Stomach (tissue), 9 donors: ENCODE measurements around the gene EDARADD. TPM values are rescaled to one million over a fixed set of nuclear protein-coding genes. Genes with fewer than 3 reads are reported as not detected.

ENCODE experiments used
- DNase-seq, 2 donors: peaks; one replicate each; pipeline versions ENCODE4 v3.0.0 to v3.0.0-alpha.2; 2013 to 2019
- H3K27ac ChIP-seq, 5 donors: fragments of 200-600 bp in 4 of 5; sonication (generic) in 4 of 5; one replicate each; pipeline ENCODE4 v1.5.1; 2013 to 2019; ENCODE audit warnings: mild to moderate bottlenecking in 1 of 5, moderate library complexity in 1 of 5
- H3K27me3 ChIP-seq, 3 donors: fragments of 200-600 bp; sonication (generic); one replicate each; pipeline ENCODE4 v1.5.1; 2017 to 2019; ENCODE audit warnings: mixed run types in 1 of 3
- H3K36me3 ChIP-seq, 4 donors: fragments of 200-600 bp; sonication (generic); 1 replicate in 3 of 4; 2 replicates in 1 of 4; pipeline ENCODE4 v1.5.1; 2016 to 2019
- H3K4me1 ChIP-seq, 4 donors: fragments of 200-600 bp; sonication (generic); one replicate each; pipeline ENCODE4 v1.5.1; 2016 to 2019
- H3K4me3 ChIP-seq, 4 donors: fragments of 200-600 bp; sonication (generic) in 3 of 4; one replicate each; pipeline ENCODE4 v1.5.1; 2016 to 2019; ENCODE audit warnings: mild to moderate bottlenecking in 1 of 4
- H3K9me3 ChIP-seq, 4 donors: fragments of 200-600 bp; sonication (generic); one replicate each; pipeline ENCODE4 v1.5.1; 2016 to 2019
- EP300 ChIP-seq: sonication (generic); formaldehyde crosslinking; IDR thresholded peaks from one replicate; pipeline ENCODE4 v1.6.1; 2017; ENCODE audit warnings: antibody characterized with exemption
- POLR2A ChIP-seq, 4 donors: fragments of 450-650 bp; IDR thresholded peaks; one replicate each; pipeline ENCODE4 v1.6.1; 2016; ENCODE audit warnings: antibody characterized with exemption in 4 of 4, control low read depth in 2 of 4, mild to moderate bottlenecking in 1 of 4, moderate library complexity in 1 of 4
- POLR2AphosphoS5 ChIP-seq, 3 donors: sonication (generic); formaldehyde crosslinking; IDR thresholded peaks; one replicate each; pipeline ENCODE4 v1.6.1; 2016; ENCODE audit warnings: antibody characterized with exemption in 3 of 3
- WGBS, 5 donors: extraction: QIAGEN DNeasy Blood & Tissue Kit in 3 of 5; methylation state at CpG; one replicate each; pipeline versions ENCODE4 v1.1.5 to v1.1.7; 2013 to 2018; 5-methylcytosine and 5-hydroxymethylcytosine counted together
- intact Hi-C: fragments of 100-400 bp; cut with DNase I; formaldehyde crosslinking; loops from one replicate; pipeline ENCODE4 v1.15.1; 2023; ENCODE audit warnings: low total_unique reads
- polyA plus RNA-seq, 3 donors: library from polyadenylated mRNA; stranded (reverse); fragments of 200-250 nt; gene quantifications; one replicate each; pipeline ENCODE4 v1.2.3, GENCODE V29; 2013
- total RNA-seq, 5 donors: library from RNA; depleted of rRNA; stranded (reverse); fragments of >200 nt; gene quantifications; one replicate each; pipeline versions ENCODE4 v1.1.0 to v1.2.3, GENCODE V29; 2014 to 2016
- TF ChIP-seq, protein P1 (sequence below), 7 experiments: fragments of 450-650 bp in 4 of 7; fragments of 200-600 bp in 3 of 7; sonication (generic) in 3 of 7; IDR thresholded peaks; one replicate each; pipeline ENCODE4 v1.5.1; 2016 to 2019; ENCODE audit warnings: antibody characterized with exemption in 7 of 7, control low read depth in 2 of 7, mild to moderate bottlenecking in 1 of 7
- donor health status: healthy with polysubstance abuse.
- donor health status: Bipolar disorder and iron deficiency.
- donor health status: healthy.

Gene EDARADD
- total and polyA plus RNA-seq, 8 donors, result 3.7 to 13.8 (median 6.6) TPM; not detected in 1

DNA sequence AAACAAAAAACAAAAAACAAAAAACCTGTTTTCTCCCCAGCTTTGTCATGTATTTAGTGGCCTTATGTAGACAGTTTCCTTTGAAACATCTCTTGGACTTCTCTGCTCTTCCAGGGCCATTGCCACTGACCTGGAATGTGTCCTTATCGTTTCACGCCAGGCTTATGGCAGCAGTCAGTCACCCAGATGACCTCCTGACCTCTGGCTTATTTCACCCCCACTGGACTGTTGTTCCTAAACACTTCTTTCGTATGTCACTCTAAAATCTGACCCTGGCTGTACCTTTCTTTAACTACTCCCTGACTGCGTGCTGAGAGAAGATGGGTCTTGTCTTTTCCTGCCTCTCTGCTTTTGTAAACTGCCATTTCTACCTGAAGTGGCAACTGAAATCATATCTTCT, 138.8 kb downstream of the EDARADD start:
- peaks cover 5 to 43% (median 18%) of the 10 kb centered on the region in 4 donors for H3K4me1 ChIP-seq
- TF ChIP-seq, protein P1, sequence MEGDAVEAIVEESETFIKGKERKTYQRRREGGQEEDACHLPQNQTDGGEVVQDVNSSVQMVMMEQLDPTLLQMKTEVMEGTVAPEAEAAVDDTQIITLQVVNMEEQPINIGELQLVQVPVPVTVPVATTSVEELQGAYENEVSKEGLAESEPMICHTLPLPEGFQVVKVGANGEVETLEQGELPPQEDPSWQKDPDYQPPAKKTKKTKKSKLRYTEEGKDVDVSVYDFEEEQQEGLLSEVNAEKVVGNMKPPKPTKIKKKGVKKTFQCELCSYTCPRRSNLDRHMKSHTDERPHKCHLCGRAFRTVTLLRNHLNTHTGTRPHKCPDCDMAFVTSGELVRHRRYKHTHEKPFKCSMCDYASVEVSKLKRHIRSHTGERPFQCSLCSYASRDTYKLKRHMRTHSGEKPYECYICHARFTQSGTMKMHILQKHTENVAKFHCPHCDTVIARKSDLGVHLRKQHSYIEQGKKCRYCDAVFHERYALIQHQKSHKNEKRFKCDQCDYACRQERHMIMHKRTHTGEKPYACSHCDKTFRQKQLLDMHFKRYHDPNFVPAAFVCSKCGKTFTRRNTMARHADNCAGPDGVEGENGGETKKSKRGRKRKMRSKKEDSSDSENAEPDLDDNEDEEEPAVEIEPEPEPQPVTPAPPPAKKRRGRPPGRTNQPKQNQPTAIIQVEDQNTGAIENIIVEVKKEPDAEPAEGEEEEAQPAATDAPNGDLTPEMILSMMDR (IDR thresholded peaks at IDR 0.05), result no peak
- TF ChIP-seq POLR2A (IDR thresholded peaks at IDR 0.05) (no peak), POLR2AphosphoS5 (IDR thresholded peaks at IDR 0.05) (no peak), EP300 (no peak)

DNA sequence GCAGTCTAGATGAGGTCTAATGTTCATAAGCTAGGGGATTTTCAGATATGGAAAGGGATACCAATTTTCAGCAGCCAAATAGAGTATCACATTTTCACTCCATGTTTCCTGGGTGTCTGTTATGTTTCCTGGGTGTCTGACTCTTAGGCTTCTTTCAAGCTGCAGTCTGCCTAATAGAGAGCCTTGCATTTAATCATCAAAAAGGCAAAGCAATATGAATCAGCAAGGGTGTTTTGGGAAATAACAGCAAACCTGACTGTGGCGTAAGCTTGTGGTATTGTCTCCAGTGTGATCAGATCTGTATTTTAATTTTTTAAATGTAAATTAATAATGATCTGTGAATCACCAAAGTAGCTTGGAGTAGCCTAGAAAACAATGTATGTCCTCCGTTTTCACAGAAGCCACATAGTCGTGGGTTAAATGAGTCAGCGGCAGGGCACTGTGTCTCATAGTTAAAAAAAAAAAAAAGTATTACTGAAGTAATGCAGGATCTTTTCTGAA, 140.1 kb downstream of the EDARADD start:
- Histone ChIP-seq H3K27me3 (no peaks in the 10 kb centered on the region), H3K4me3 (no peak overlapping the region), H3K36me3 (peaks cover 2 to 71% (median 50%) of the 10 kb centered on the region in 4 donors), H3K4me1 (peaks cover 5 to 38% (median 18%) of the 10 kb centered on the region in 4 donors), H3K27ac (no peak overlapping the region), H3K9me3 (no peaks in the 10 kb centered on the region)
- intact Hi-C loops, result no loop called here
- TF ChIP-seq EP300 (no peak), POLR2AphosphoS5 (IDR thresholded peaks at IDR 0.05) (no peak), POLR2A (IDR thresholded peaks at IDR 0.05) (no peak)
- TF ChIP-seq, protein P1 (IDR thresholded peaks at IDR 0.05), result no peak
- no peak for DNase-seq
- WGBS, 5 donors, result 67 to 83% (median 75%) methylated on average over 4 of the region's 4 CpGs

More for the DNA sequence above, 138.8 kb downstream of the EDARADD start:
- WGBS, 5 donors, result 65 to 86% (median 74%) methylated on average over 4 of the region's 4 CpGs
- DNase-seq, result no peak
- intact Hi-C loops, result no loop called here
- peaks cover 2 to 68% (median 42%) of the 10 kb centered on the region in 4 donors for H3K36me3 ChIP-seq
- no peak overlapping the region for H3K4me3 ChIP-seq
- no peaks in the 10 kb centered on the region for H3K9me3 ChIP-seq
- no peak overlapping the region for H3K27ac ChIP-seq
- H3K27me3 ChIP-seq, result no peaks in the 10 kb centered on the region

Other genes starting within 250 kb of the EDARADD start
- 100 to 1,000 TPM in 1 of 5 donors, 10 to 100 TPM in 3, 1 to 10 TPM in 1; 3.2 to 103 (median 33.4) TPM for gene ERO1B, start 112.3 kb upstream of the EDARADD start, total RNA-seq
- gene ERO1B, start 112.3 kb upstream of the EDARADD start, polyA plus RNA-seq, result 10 to 100 TPM in 2 of 3 donors, 1 to 10 TPM in 1; 6.1 to 23.2 (median 20.6) TPM
- gene LGALS8, start 129.7 kb downstream of the EDARADD start, total RNA-seq, result 100 to 1,000 TPM in 3 of 5 donors, 10 to 100 TPM in 2; 32.7 to 142 (median 104) TPM
- gene LGALS8, start 129.7 kb downstream of the EDARADD start, polyA plus RNA-seq, result 10 to 100 TPM; 17.9 to 23.7 (median 18.7) TPM
- gene HEATR1, start 210.2 kb downstream of the EDARADD start, total RNA-seq, result 10 to 100 TPM; 10.1 to 51.8 (median 25.6) TPM
- gene HEATR1, start 210.2 kb downstream of the EDARADD start, polyA plus RNA-seq, result 1 to 10 TPM; 2.4 to 3.8 (median 3.1) TPM